Mesendoderm (in vitro differentiated cells): ENCODE measurements around the gene KCNQ5.

ENCODE experiments used
- DNase-seq: peaks from one replicate; pipeline ENCODE4 v3.0.0; 2013
- H2AK5ac ChIP-seq: 2 replicates; pipeline ENCODE4 v1.6.1; 2013; ENCODE audit warnings: low read length, inconsistent platforms
- H2BK120ac ChIP-seq: 2 replicates; pipeline ENCODE4 v1.6.1; 2013; ENCODE audit warnings: low read depth, mild to moderate bottlenecking, low read length, moderate library complexity, mixed read lengths
- H2BK15ac ChIP-seq: replicated peaks from 2 replicates; pipeline ENCODE4 v1.6.1; 2013; ENCODE audit warnings: low read depth, mild to moderate bottlenecking, moderate library complexity
- H2BK5ac ChIP-seq: 2 replicates; pipeline ENCODE4 v1.6.1; 2013; ENCODE audit warnings: low read length, inconsistent platforms
- H3K18ac ChIP-seq: 2 replicates; pipeline ENCODE4 v1.6.1; 2013; ENCODE audit warnings: mild to moderate bottlenecking, low read length, mixed read lengths
- H3K23ac ChIP-seq: one replicate; pipeline ENCODE4 v1.6.1; 2013; ENCODE audit warnings: low read length
- H3K27ac ChIP-seq: 2 replicates; pipeline ENCODE4 v1.5.1; 2013; ENCODE audit warnings: low read depth, mild to moderate bottlenecking, inconsistent platforms, low read length, moderate library complexity
- H3K27me3 ChIP-seq: 2 replicates; pipeline ENCODE4 v1.6.1; 2013; ENCODE audit warnings: low read length, control low read depth, mild to moderate bottlenecking, inconsistent platforms; ENCODE audit not compliant: insufficient read depth, poor library complexity
- H3K36me3 ChIP-seq: 2 replicates; pipeline ENCODE4 v1.6.1; 2013; ENCODE audit warnings: low read length, inconsistent platforms; ENCODE audit not compliant: control insufficient read depth, insufficient read depth
- H3K4ac ChIP-seq: one replicate; pipeline ENCODE4 v1.6.1; 2013; ENCODE audit warnings: low read depth, mild to moderate bottlenecking, low read length, moderate library complexity
- H3K4me1 ChIP-seq: 2 replicates; pipeline ENCODE4 v1.6.1; 2013; ENCODE audit warnings: low read depth, low read length, inconsistent platforms; ENCODE audit not compliant: control insufficient read depth
- H3K4me2 ChIP-seq: 2 replicates; pipeline ENCODE4 v1.6.1; 2013; ENCODE audit warnings: low read length
- H3K4me3 ChIP-seq: 2 replicates; pipeline ENCODE4 v1.5.1; 2013; ENCODE audit warnings: mild to moderate bottlenecking, low read length
- H3K56ac ChIP-seq: one replicate; pipeline ENCODE4 v1.6.1; 2013; ENCODE audit warnings: low read length
- H3K79me1 ChIP-seq: 2 replicates; pipeline ENCODE4 v1.6.1; 2013; ENCODE audit warnings: low read length, inconsistent platforms
- H3K79me2 ChIP-seq: 2 replicates; pipeline ENCODE4 v1.6.1; 2013; ENCODE audit warnings: mild to moderate bottlenecking, low read length; ENCODE audit not compliant: control insufficient read depth, insufficient read depth
- H3K9ac ChIP-seq: 2 replicates; pipeline ENCODE4 v1.6.1; 2013; ENCODE audit warnings: low read length, inconsistent platforms
- H4K5ac ChIP-seq: one replicate; pipeline ENCODE4 v1.6.1; 2013; ENCODE audit warnings: low read length
- H4K8ac ChIP-seq: one replicate; pipeline ENCODE4 v1.6.1; 2013; ENCODE audit warnings: low read depth, mild to moderate bottlenecking, control low read depth, low read length, moderate library complexity
- WGBS: extraction: QIAGEN DNeasy Blood & Tissue Kit; methylation state at CpG from one replicate; pipeline ENCODE4 v1.1.7; 2013; ENCODE audit warnings: low lambda C conversion rate, missing lambda C conversion rate; ENCODE audit not compliant: insufficient coverage; ENCODE audit errors: extremely low coverage; 5-methylcytosine and 5-hydroxymethylcytosine counted together

Gene KCNQ5

GRCh38 chr6:73036689-73037088, 414.8 kb downstream of the KCNQ5 start:
- H3K4me3 ChIP-seq: no peak overlapping the region
- no peak overlapping the region for H3K56ac ChIP-seq
- no peak overlapping the region for H3K4ac ChIP-seq
- no CpG with 5 or more reads among the region's 4 CpGs for WGBS
- DNase-seq: no peak
- H3K23ac ChIP-seq: no peak overlapping the region
- no peak overlapping the region for H2BK5ac ChIP-seq
- no peak overlapping the region for H2BK15ac ChIP-seq
- H3K18ac ChIP-seq: no peak overlapping the region
- no peak overlapping the region for H4K5ac ChIP-seq
- no peak overlapping the region for H4K8ac ChIP-seq
- no peaks in the 10 kb centered on the region for H3K79me1 ChIP-seq
- H2AK5ac ChIP-seq: no peak overlapping the region
- no peaks in the 10 kb centered on the region for H3K4me1 ChIP-seq
- no peak overlapping the region for H3K27ac ChIP-seq
- H3K79me2 ChIP-seq: no peaks in the 10 kb centered on the region
- H3K36me3 ChIP-seq: no peaks in the 10 kb centered on the region
- no peak overlapping the region for H2BK120ac ChIP-seq
- H3K9ac ChIP-seq: no peak overlapping the region
- no peaks in the 10 kb centered on the region for H3K27me3 ChIP-seq
- no peak overlapping the region for H3K4me2 ChIP-seq

- H2AK5ac ChIP-seq: no peak overlapping the region
- H3K4ac ChIP-seq: no peak overlapping the region
- H2BK120ac ChIP-seq: no peak overlapping the region
- H3K27ac ChIP-seq: no peak overlapping the region
- no CpG with 5 or more reads among the region's 3 CpGs for WGBS
- no peak overlapping the region for H2BK5ac ChIP-seq
- H3K4me3 ChIP-seq: no peak overlapping the region
- H3K23ac ChIP-seq: no peak overlapping the region
- H3K79me2 ChIP-seq: no peaks in the 10 kb centered on the region
- H3K56ac ChIP-seq: no peak overlapping the region
- H3K4me1 ChIP-seq: no peaks in the 10 kb centered on the region
- no peaks in the 10 kb centered on the region for H3K36me3 ChIP-seq
- no peaks in the 10 kb centered on the region for H3K27me3 ChIP-seq
- H3K18ac ChIP-seq: no peak overlapping the region
- no peak overlapping the region for H3K4me2 ChIP-seq
- H4K5ac ChIP-seq: no peak overlapping the region
- no peak overlapping the region for H3K9ac ChIP-seq
- no peak for DNase-seq
- H2BK15ac ChIP-seq: no peak overlapping the region
- H3K79me1 ChIP-seq: no peaks in the 10 kb centered on the region
- no peak overlapping the region for H4K8ac ChIP-seq
Observed at GRCh38 chr6:73041051-73041450, 419.2 kb downstream of the KCNQ5 start.

GRCh38 chr6:73042892-73043291, 421.0 kb downstream of the KCNQ5 start:
- H2AK5ac ChIP-seq: no peak overlapping the region
- no peak overlapping the region for H3K23ac ChIP-seq
- H2BK120ac ChIP-seq: no peak overlapping the region
- WGBS: no CpG with 5 or more reads among the region's 1 CpG
- H3K18ac ChIP-seq: no peak overlapping the region
- H3K4me1 ChIP-seq: no peaks in the 10 kb centered on the region
- H3K79me1 ChIP-seq: no peaks in the 10 kb centered on the region
- H3K79me2 ChIP-seq: no peaks in the 10 kb centered on the region
- H3K27ac ChIP-seq: no peak overlapping the region
- no peaks in the 10 kb centered on the region for H3K36me3 ChIP-seq
- no peak overlapping the region for H4K8ac ChIP-seq
- H2BK15ac ChIP-seq: no peak overlapping the region
- H4K5ac ChIP-seq: no peak overlapping the region
- DNase-seq: no peak
- no peak overlapping the region for H2BK5ac ChIP-seq
- no peak overlapping the region for H3K9ac ChIP-seq
- H3K4ac ChIP-seq: no peak overlapping the region
- no peak overlapping the region for H3K4me3 ChIP-seq
- no peaks in the 10 kb centered on the region for H3K27me3 ChIP-seq
- no peak overlapping the region for H3K56ac ChIP-seq
- H3K4me2 ChIP-seq: no peak overlapping the region

- no peak overlapping the region for H2AK5ac ChIP-seq
- H3K56ac ChIP-seq: no peak overlapping the region
- no peak overlapping the region for H3K27ac ChIP-seq
- H3K9ac ChIP-seq: no peak overlapping the region
- H4K5ac ChIP-seq: no peak overlapping the region
- no peak overlapping the region for H3K18ac ChIP-seq
- H3K23ac ChIP-seq: no peak overlapping the region
- no peaks in the 10 kb centered on the region for H3K27me3 ChIP-seq
- no peak overlapping the region for H3K4me3 ChIP-seq
- H3K4me2 ChIP-seq: no peak overlapping the region
- H2BK15ac ChIP-seq: no peak overlapping the region
- H3K4me1 ChIP-seq: no peaks in the 10 kb centered on the region
- H4K8ac ChIP-seq: no peak overlapping the region
- no peaks in the 10 kb centered on the region for H3K79me2 ChIP-seq
- no peak overlapping the region for H2BK120ac ChIP-seq
- H2BK5ac ChIP-seq: no peak overlapping the region
- H3K79me1 ChIP-seq: no peaks in the 10 kb centered on the region
- H3K4ac ChIP-seq: no peak overlapping the region
- no CpG with 5 or more reads among the region's 1 CpG for WGBS
- H3K36me3 ChIP-seq: no peaks in the 10 kb centered on the region
- no peak for DNase-seq
Observed at GRCh38 chr6:73043446-73043845, 421.6 kb downstream of the KCNQ5 start.

- no peaks in the 10 kb centered on the region for H3K79me1 ChIP-seq
- no peak overlapping the region for H4K8ac ChIP-seq
- H3K27me3 ChIP-seq: no peaks in the 10 kb centered on the region
- WGBS: no CpG with 5 or more reads among the region's 2 CpGs
- H3K18ac ChIP-seq: no peak overlapping the region
- no peak overlapping the region for H2BK15ac ChIP-seq
- H3K4me1 ChIP-seq: no peaks in the 10 kb centered on the region
- H3K9ac ChIP-seq: no peak overlapping the region
- H3K23ac ChIP-seq: no peak overlapping the region
- no peak for DNase-seq
- no peaks in the 10 kb centered on the region for H3K36me3 ChIP-seq
- no peak overlapping the region for H2AK5ac ChIP-seq
- H3K79me2 ChIP-seq: no peaks in the 10 kb centered on the region
- no peak overlapping the region for H2BK5ac ChIP-seq
- H3K4me3 ChIP-seq: no peak overlapping the region
- no peak overlapping the region for H3K56ac ChIP-seq
- H3K4me2 ChIP-seq: no peak overlapping the region
- H2BK120ac ChIP-seq: no peak overlapping the region
- H3K27ac ChIP-seq: no peak overlapping the region
- H3K4ac ChIP-seq: no peak overlapping the region
- no peak overlapping the region for H4K5ac ChIP-seq
Observed at GRCh38 chr6:73045609-73046008, 423.7 kb downstream of the KCNQ5 start.

- Histone ChIP-seq H2BK5ac (no peak overlapping the region), H3K4ac (no peak overlapping the region), H3K9ac (no peak overlapping the region), H3K18ac (no peak overlapping the region), H2AK5ac (no peak overlapping the region), H4K5ac (no peak overlapping the region), H3K79me2 (no peaks in the 10 kb centered on the region), H3K36me3 (no peaks in the 10 kb centered on the region), H3K56ac (no peak overlapping the region), H3K23ac (no peak overlapping the region), H3K27me3 (no peaks in the 10 kb centered on the region), H2BK15ac (no peak overlapping the region), H3K4me1 (no peaks in the 10 kb centered on the region), H3K4me2 (no peak overlapping the region), H4K8ac (no peak overlapping the region), H2BK120ac (no peak overlapping the region), H3K79me1 (no peaks in the 10 kb centered on the region), H3K4me3 (no peak overlapping the region), H3K27ac (no peak overlapping the region)
- no peak for DNase-seq
- no CpG with 5 or more reads among the region's 2 CpGs for WGBS
Observed at GRCh38 chr6:73047801-73048200, 425.9 kb downstream of the KCNQ5 start.
